PC-3 (cell line): Measurements from ENCODE around the gene ST7.

Source experiments
- CTCF ChIP-seq: fragments of 300-600 bp; sonication (generic); conservative IDR thresholded peaks from 2 replicates; pipeline ENCODE4 v1.5.1; 2017; ENCODE audit warnings: antibody characterized with exemption, low read depth, mild to moderate bottlenecking, low read length
- EZH2 ChIP-seq: fragments of 300-600 bp; sonication (generic); IDR thresholded peaks from one replicate; pipeline ENCODE4 v1.6.1; 2017; ENCODE audit warnings: antibody characterized with exemption, mild to moderate bottlenecking, low read length; ENCODE audit not compliant: unreplicated experiment

- TF ChIP-seq CTCF (no peak), EZH2 (no peak)
These were observed 233.1 kb downstream of the ST7 start for GRCh38 chr7:117186218-117187010.
